AG10803 (cell line): ENCODE data around the gene CDC42SE2.

Experiments used
- DNase-seq: peaks from one replicate; pipeline ENCODE4 v3.0.0; 2010; ENCODE audit warnings: low read depth
- H3K4me3 ChIP-seq: 2 replicates; pipeline ENCODE4 v1.5.1; 2011; ENCODE audit warnings: mild to moderate bottlenecking, low read length, control low read depth
- TF ChIP-seq, protein P1 (sequence below): conservative IDR thresholded peaks from 2 replicates; pipeline ENCODE4 v1.5.1; 2011; ENCODE audit warnings: mild to moderate bottlenecking, low read length, control low read depth, inconsistent platforms

CDC42SE2 gene

DNA sequence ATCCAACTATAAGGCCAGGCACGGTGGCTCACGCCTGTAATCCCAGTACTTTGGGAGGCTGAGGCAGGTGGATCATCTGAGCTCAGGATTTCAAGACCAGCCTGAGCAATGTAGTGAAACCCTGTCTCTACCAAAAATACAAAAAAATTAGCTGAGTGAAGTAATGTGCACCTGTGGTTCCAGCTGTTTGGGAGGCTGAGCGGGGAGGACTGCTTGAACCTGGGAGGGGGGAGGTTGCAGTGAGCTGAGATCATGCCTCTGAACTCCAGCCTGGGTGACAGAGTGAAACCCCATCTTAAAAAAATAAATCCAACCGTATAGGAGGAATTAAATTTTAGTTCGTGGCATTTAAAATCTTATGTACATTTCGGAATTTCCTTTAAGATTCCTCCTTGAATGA, 123.4 kb downstream of the CDC42SE2 start:
- H3K4me3 ChIP-seq, result no peak overlapping the region
- TF ChIP-seq, protein P1, sequence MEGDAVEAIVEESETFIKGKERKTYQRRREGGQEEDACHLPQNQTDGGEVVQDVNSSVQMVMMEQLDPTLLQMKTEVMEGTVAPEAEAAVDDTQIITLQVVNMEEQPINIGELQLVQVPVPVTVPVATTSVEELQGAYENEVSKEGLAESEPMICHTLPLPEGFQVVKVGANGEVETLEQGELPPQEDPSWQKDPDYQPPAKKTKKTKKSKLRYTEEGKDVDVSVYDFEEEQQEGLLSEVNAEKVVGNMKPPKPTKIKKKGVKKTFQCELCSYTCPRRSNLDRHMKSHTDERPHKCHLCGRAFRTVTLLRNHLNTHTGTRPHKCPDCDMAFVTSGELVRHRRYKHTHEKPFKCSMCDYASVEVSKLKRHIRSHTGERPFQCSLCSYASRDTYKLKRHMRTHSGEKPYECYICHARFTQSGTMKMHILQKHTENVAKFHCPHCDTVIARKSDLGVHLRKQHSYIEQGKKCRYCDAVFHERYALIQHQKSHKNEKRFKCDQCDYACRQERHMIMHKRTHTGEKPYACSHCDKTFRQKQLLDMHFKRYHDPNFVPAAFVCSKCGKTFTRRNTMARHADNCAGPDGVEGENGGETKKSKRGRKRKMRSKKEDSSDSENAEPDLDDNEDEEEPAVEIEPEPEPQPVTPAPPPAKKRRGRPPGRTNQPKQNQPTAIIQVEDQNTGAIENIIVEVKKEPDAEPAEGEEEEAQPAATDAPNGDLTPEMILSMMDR, result no peak
- no peak for DNase-seq

DNA sequence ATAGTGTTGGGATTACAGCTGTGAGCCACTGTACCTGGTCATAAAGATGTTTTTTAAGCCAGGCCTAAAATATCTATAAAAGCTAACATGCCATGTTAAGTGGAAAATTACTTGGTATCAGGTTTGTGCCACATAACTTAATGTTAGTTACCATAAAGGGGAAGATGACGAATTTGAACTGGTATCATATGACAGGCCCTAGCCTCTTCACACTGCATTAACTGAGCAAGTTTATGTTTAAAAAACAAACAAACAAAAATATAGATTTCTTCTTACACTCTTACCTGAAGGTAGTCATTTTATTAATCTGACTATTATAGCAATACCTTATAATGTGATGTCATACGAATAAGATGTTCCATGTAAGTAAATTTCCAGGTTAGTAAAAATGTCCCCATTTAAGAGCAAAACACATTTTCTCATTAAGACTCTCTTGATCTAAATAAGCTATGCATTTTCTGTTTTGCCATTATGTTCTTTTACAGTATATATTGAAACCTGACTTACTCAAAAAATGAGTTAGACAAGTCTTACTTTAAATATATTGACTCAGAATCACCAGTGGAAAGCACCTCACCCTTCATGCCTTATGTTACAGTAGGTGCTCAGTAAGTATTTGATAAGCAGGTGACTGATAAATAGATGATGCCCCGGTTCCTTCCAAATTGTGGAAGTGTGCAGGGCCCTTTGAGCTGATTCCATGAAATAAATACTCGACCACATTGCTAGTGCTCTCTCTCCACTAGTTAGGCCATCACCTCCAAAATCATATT, 125.4 kb downstream of the CDC42SE2 start:
- H3K4me3 ChIP-seq, result no peak overlapping the region
- TF ChIP-seq, protein P1, result no peak
- DNase-seq, result no peak

DNA sequence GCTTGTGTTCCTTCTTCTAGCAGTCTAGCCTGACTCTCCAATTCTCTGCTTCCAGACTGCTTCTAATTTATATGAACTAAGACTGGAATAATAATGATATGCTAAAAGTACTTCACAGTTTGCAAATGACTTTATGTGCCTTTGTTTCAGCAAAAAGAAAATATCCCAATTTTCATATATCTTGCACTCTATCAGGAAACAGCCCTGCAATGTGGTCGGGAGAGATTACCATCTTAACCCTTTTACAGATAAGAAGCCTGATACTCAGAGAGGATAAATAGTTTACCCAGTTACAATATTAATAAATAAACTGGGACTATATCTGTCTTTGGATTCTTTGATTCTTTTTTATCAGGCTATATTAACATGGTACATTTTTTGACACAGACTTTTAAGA, 126.0 kb downstream of the CDC42SE2 start:
- TF ChIP-seq, protein P1, result no peak
- DNase-seq, result no peak
- no peak overlapping the region for H3K4me3 ChIP-seq

DNA sequence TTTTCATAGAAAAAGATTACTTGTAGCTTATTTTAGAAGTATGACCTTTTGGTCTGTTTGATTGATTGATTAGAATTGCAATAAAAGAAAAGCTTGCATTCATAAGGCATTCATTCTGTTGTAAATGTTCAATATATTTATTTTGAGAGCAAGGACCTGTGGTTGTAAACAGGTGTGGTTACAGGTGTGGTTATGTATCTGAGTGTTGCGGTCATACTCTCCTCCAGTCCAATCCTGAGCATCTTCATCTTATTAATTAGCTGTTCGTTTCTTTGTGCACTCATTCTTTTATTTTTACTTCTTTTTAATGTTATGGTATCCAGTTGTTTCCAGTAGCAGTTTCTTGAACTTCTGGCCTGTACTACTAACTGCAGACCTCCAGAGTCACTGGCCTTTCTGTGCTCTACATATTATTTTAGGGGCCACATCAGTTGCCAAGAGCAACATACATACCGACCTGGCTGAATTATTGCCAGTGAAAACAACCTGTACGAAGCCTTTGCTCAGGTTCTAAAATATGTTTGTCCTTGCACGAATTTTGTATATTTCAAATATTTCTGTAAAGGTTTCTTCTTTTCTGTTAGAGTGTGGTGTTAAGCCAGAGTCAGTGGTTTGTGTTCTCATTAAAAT, 128.7 kb downstream of the CDC42SE2 start:
- TF ChIP-seq, protein P1, result no peak
- no peak overlapping the region for H3K4me3 ChIP-seq
- no peak for DNase-seq

DNA sequence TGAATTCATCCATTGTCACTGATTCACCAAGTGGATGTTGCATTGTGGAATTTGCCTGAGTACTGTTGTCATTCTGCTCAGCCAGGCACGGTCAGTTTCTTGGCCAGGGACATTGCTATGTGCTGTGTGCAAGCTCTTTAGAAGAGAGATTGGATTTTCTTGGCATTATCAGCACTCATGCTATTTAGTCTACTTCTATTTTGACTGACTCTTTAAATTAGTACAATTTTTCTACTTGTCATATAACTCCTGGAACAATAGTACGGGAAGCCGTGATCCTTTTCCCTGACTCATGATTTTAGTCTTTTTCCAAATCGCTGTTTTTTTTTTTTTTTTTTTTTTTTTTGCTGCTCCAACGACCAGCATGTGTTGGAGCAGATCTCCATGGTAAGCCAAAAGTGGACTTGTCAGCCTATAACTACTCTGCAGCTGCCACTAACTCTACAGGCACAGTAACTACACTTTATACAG, 129.7 kb downstream of the CDC42SE2 start:
- no peak for DNase-seq
- TF ChIP-seq, protein P1, result no peak
- H3K4me3 ChIP-seq, result no peak overlapping the region

DNA sequence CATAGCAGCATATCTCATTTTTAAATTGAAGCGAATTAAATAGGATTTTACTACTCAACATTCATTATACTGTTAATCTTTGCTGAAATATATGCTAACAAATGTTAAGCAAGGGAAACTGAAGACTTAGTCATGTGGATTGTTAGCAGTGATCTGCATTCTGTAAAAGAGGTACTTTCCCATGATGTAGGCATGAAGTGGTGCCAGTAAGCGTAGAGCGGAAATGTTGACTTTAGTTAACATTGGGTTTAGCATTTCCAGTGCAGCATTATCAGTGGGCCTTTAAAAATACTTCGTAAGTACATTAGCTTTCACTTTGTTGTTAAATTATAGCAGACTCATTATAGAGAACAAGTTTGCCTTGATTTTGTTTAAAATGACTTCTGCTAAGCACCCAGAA, 130.3 kb downstream of the CDC42SE2 start:
- no peak for DNase-seq
- no peak overlapping the region for H3K4me3 ChIP-seq
- TF ChIP-seq, protein P1, result no peak

DNA sequence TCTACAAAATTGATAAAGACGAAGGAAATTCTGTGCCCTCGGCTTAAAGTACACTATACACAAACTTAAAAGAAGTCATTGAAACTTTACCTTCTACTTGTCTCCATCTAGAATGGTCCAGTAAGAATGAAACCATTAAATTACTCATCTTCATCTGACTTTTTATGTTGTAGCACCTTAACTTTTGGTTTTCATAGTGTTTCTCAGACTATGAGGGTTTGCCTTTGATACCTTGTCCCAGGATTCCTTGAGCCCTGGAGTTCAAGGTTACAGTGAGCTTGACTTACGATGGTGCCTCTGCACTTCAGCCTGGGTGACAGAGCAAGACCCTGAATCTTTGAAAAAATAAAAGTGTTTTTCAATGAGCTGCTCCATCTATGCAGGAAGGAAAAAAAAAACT, 132.2 kb downstream of the CDC42SE2 start:
- TF ChIP-seq, protein P1, result no peak
- no peak overlapping the region for H3K4me3 ChIP-seq
- DNase-seq, result no peak
